AG09309 (cell line): Measurements from ENCODE around the gene KRTAP10-12.

Experiments
- DNase-seq: peaks from one replicate; pipeline ENCODE4 v3.0.0-alpha.2; 2010; ENCODE audit warnings: low read depth
- H3K4me3 ChIP-seq: 2 replicates; pipeline ENCODE4 v1.5.1; 2011; ENCODE audit warnings: mild to moderate bottlenecking, low read depth, low read length, moderate library complexity; ENCODE audit not compliant: control insufficient read depth
- CTCF ChIP-seq: IDR thresholded peaks from 2 replicates; pipeline ENCODE4 v1.5.1; 2011; ENCODE audit warnings: mild to moderate bottlenecking, low read depth, low read length, inconsistent platforms; ENCODE audit not compliant: insufficient read depth, control insufficient read depth; ENCODE audit errors: missing control alignments

The KRTAP10-12 gene

GRCh38 chr21:44692798-44693512 is 4.0 kb upstream of the KRTAP10-12 start:
- no peak overlapping the region for H3K4me3 ChIP-seq
- no peak for TF ChIP-seq CTCF
- no peak for DNase-seq

GRCh38 chr21:44694776-44695175 is 2.2 kb upstream of the KRTAP10-12 start:
- no peak for DNase-seq
- no peak for TF ChIP-seq CTCF
- no peak overlapping the region for H3K4me3 ChIP-seq

GRCh38 chr21:44695184-44695583 is 1.8 kb upstream of the KRTAP10-12 start:
- no peak for TF ChIP-seq CTCF
- no peak for DNase-seq
- no peak overlapping the region for H3K4me3 ChIP-seq

GRCh38 chr21:44695641-44696040 is 1.3 kb upstream of the KRTAP10-12 start:
- no peak for DNase-seq
- no peak for TF ChIP-seq CTCF
- H3K4me3 ChIP-seq = no peak overlapping the region

GRCh38 chr21:44696572-44696971 is 400 bp upstream of the KRTAP10-12 start:
- no peak overlapping the region for H3K4me3 ChIP-seq
- no peak for TF ChIP-seq CTCF
- no peak for DNase-seq

GRCh38 chr21:44697811-44698734 is 1.1 kb downstream of the KRTAP10-12 start:
- DNase-seq = no peak
- no peak for TF ChIP-seq CTCF
- no peak overlapping the region for H3K4me3 ChIP-seq
